Right renal pelvis (tissue), 4 donors: ENCODE results near the gene GNG7. TPM values are rescaled to one million over a fixed set of nuclear protein-coding genes. Genes with fewer than 3 reads are reported as not detected.
A peak's percentile ranks its signal among the peaks of the same experiment; 100 is the strongest.
"Not testable (repeated sequence)": the region's sequence is repeated elsewhere in the genome, so short reads cannot be mapped to it uniquely, and the experiment has no call there.

Experiments used
- DNase-seq, 4 donors: peaks; one replicate each; pipeline ENCODE4 v3.0.0-alpha.2; 2013; ENCODE audit warnings: low read depth in 4 of 4, low spot score in 3 of 4, missing footprints in 1 of 4
- polyA plus RNA-seq, 4 donors: library from polyadenylated mRNA; unstranded; fragments of 120-200 nt; gene quantifications; one replicate each; pipeline ENCODE4 v1.2.1, GENCODE V29; 2013; ENCODE audit not compliant: insufficient read length in 4 of 4

Gene GNG7
- polyA plus RNA-seq, 4 donors: 5.6 to 6.8 (median 6.3) TPM

GRCh38 chr19:2627855-2628254, 74.6 kb downstream of the GNG7 start:
- DNase-seq: no peak

DNA sequence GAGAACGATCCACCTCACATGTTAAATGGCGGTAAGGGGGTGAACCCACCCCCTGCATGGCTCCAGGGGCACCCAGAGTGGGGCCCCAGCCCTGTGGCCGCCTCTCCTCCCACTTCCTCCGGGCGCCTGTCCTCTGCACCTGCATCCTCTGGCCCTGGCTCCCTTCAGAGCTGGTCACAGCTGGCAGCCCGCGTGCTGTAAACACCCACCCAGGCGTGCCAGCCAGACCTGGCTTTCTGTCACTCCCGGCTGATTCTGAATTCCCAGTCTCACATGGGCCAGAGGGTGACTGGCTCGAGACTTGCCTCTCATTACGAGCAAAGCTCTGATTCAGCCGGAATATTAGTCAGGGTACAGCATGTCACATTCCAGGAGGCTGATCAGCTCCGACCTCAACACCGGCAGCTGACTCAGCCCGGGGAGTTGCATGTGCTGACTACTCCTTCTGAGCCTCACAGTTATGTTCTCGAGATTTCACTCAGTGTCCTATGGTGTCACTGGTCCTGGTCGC, 75.1 kb downstream of the GNG7 start:
- DNase-seq: peak in 2 of 4 donors; percentile 58 to 73

DNA sequence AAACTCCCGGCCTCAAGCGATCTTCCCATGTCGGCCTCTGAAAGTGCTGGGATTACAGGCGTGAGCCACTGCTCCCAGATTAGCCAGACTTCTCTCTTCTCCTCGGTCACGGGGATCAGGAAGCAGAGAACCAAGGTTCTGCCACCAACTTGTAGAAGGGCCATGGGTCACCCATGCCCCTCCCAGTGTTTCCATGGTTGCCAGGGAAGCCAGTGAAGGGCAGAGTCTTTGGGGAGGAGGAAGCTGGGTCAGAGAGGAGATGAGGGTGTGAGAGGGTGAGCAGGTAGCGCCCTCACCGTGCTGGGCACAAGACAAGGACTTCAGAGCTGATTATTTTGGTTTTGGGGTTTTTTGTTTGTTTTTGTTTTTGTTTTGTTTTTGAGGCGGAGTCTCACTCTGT, 77.1 kb downstream of the GNG7 start:
- no peak for DNase-seq

DNA sequence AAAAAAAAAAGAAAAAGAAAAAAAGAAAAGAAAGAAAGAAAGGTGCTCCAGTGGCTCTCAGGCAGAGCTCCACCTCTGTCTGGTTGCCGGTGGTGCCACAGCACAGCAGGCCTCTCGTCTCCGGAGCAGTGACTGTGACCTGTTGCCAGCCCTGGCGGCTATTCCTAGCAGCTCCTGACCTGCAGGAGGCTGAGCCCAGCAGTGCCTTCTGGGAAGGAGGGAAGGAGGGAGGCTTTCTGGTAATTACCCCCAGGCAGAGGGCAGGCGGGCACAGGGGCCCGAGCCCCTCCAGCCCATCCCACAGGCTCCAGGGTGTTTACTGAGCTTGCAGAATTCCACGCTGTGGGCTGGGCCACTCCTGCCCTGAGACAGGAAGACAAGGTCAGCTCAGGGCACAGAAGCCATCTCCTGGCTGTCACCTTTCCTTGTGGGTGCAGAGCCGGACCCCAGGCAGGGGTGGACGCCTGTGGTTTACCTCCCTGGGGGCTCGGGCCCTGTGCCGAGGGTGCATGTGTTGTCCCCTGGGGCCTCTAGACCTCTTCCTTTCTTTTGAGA, 77.9 kb downstream of the GNG7 start:
- DNase-seq: no peak

GRCh38 chr19:2623798-2624197, 78.7 kb downstream of the GNG7 start:
- DNase-seq: no peak

DNA sequence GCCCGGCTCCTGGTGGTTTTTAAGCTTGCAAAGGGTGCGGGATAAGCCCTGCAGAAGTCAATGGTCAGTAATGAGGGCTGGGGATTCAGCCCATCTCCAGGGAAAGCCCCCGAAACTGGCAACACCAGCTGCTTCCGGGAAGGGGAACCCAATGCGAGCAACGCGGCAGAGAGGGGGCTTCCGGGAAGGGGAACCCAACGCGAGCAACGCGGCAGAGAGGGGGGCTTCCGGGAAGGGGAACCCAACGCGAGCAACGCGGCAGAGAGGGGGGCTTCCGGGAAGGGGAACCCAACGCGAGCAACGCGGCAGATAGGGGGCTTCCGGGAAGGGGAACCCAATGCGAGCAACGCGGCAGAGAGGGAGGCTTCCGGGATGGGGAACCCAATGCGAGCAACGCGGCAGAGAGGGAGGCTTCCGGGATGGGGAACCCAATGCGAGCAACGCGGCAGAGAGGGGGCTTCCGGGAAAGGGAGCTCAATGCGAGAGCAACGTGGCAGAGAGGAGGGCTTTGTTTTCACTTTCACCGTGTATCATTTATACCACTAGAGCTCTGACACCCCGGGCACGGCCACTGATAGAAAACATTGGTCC, 80.0 kb downstream of the GNG7 start:
- DNase-seq: not testable (repeated sequence)

DNA sequence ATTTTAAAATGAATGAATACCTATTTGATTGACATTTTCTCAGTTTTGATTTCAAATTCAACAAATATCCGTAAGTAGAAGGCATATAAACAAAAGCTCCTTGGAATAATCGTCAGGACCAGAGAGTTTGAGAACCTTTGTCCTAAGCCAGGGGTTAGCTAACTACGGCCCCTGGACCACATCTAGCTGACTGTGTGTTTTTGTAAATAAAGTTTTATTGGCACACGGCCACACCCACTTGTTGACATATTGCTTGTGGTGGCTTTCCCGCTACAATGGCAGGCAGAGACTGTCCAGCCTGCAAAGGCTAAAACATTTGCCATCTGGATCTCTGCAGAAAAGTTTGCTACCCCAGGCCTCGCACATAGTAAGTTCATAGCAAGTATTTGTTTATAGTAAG, 83.4 kb downstream of the GNG7 start:
- DNase-seq: no peak

DNA sequence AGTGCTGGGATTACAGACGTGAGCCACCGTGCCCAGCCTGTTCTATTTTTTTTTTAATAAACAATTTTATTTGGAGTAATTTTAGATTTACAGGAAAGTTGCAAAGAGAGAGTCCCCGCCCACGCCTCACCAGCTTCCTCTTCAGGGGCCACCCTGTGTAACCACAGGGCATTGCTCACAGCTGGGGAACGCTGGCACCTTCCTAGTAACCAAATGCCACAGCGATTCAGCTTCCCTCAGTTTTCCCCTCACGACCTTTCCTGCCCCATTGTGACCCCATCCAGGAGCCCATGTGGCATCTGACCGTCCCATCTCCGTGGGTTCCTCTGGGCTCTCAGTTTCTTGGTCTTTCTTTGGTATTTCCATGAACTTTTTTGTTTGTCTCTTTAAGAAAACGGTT, 83.9 kb downstream of the GNG7 start:
- DNase-seq: no peak

DNA sequence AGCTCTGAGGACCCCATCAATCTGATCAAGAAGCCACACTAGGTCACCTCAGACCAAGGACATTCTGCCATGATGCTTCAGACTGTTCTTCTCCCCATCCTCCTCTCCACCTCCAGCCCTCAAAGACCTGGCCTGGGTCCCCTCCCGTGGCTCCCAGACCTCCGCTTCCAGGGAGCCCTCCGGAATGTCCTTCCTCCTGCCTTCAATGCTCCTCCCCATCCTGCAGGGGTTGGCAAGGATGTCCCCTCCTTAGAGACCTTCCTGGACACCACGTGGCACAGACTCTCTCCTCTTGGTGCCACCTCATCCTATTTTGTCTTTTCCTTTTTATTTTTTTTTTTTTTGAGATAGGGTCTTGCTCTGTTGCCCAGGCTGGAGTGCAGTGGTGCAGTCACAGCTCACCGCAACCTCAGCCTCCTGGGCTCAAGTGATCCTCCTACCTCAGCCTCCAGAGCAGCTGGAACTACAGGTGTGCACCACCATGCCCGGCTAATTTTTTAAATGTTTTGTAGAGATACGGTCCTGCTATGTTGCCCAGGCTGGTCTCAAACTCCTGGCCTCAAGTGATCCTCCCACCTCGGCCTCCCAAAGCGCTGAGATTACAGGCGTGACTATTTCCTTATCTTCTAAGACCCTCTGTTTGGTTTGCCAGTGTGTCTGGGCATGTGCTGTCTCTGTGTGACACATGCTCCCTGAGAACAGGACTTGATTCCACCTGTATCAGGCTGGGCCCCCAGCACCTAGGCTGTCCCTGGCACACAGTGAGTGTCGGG, 84.9 kb downstream of the GNG7 start:
- no peak for DNase-seq

DNA sequence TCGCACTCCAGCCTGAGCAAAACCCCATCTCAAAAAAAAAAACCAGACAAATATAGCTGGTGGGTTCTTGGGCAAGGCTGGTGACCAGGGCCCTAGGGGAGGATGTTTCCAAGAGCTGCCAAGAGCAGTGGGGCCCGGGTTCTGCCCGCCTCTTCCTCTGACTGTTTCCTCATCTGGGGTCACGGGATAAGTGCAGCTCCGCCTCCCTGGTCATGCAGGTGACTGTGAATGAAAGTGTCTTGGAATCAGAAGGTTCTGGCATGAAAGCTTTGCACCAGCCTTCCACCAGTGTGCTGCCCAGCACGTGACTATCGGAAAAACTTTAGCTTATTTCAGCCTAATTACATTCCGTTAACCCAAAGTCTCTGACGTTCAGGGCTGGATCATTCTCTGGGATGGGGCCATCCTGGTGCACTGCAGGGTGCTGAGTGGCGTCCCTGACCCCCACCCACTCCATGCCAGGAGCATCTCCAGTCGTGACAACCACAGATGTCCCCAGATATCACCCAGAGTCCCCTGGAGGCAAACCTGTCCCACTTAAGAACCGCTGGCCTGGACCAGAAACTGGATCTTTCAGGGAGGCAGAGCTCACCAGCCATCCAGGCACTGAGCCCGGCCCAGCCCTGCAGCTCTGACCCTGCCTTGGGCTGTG, 85.6 kb downstream of the GNG7 start:
- DNase-seq: no peak

- no peak for DNase-seq
Measured at GRCh38 chr19:2615782-2616181, 86.7 kb downstream of the GNG7 start.

GRCh38 chr19:2613507-2614295, 88.8 kb downstream of the GNG7 start:
- DNase-seq: no peak

DNA sequence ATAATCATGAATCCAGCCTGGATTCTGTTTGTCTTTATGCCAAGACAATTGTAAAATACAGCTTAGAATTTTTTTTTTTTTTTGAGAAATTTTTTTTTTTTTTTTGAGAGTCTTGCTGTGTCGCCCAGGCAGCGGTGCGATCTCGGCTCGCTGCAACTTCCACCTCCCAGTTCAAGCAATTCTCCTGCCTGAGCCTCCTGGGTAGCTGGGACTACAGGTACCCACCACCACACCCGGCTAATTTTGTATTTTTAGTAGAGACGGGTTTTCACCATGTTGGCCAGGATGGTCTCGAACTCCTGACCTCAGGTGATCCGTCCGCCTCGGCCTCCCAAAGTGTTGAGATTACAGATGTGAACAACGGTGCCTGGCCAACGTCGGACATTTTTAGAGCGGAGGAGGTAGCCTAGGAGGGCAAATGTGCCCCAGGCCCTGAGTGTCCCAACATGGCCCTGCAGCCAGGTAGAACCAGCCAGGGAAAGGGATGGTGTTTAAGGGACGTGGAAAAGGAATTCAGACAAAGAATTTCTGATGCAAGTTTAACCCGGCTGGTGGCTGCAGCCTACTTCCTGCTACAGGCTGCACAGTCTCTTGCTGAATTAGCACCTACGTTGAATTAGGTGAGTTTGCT, 89.8 kb downstream of the GNG7 start:
- no peak for DNase-seq

GRCh38 chr19:2611483-2612464, 90.7 kb downstream of the GNG7 start:
- no peak for DNase-seq

GRCh38 chr19:2610637-2611482, 91.6 kb downstream of the GNG7 start:
- DNase-seq: peak in 3 of 4 donors; percentile 78 to 86 (median 83)

- DNase-seq: no peak
Measured at GRCh38 chr19:2609389-2610116, 92.9 kb downstream of the GNG7 start.

DNA sequence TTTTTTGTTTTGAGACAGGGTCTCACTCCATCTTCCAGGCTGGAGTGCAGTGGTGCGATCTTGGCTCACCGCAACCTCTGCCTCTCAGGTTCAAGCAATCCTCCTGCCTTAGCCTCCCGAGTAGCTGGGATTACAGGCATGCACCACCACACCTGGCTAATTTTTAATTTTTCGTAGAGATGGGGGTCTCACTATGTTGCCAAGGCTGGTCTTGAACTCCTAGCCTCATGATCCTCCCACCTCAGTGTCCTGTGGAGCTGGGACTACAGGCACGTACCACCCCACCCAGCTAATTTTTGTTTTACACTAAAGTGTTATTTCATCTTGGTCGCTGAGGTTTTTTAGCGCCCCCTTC, 93.5 kb downstream of the GNG7 start:
- DNase-seq: not testable (repeated sequence)

GRCh38 chr19:2608602-2608922, 93.9 kb downstream of the GNG7 start:
- DNase-seq: no peak
